GM21825 (cell line): ENCODE measurements around the gene ZNF189.
"Not testable (repeated sequence)": the region's sequence is repeated elsewhere in the genome, so short reads cannot be mapped to it uniquely, and the experiment has no call there.

Source experiments
- ATAC-seq: cut with Tn5 transposase; IDR thresholded peaks from one replicate; pipeline ENCODE4 v1.9.1; 2021; ENCODE audit warnings: mild to moderate bottlenecking, moderate library complexity; ENCODE audit not compliant: unreplicated experiment

The ZNF189 gene

GRCh38 chr9:101376111-101376848 is 22.4 kb upstream of the ZNF189 start:
- no peak for ATAC-seq

GRCh38 chr9:101380295-101380694 is 18.4 kb upstream of the ZNF189 start:
- no peak for ATAC-seq

- no peak for ATAC-seq
Measured at GRCh38 chr9:101381118-101381517, 17.5 kb upstream of the ZNF189 start.

GRCh38 chr9:101381833-101382342 is 16.8 kb upstream of the ZNF189 start:
- no peak for ATAC-seq

GRCh38 chr9:101383361-101383760 is 15.3 kb upstream of the ZNF189 start:
- no peak for ATAC-seq

- not testable (repeated sequence) for ATAC-seq
Measured at GRCh38 chr9:101384873-101385536, 13.6 kb upstream of the ZNF189 start, which contains the start of gene BAAT. BAAT (minus strand) TSS chr9:101385006; CDS start chr9:101371404, 13,602 bp downstream.

GRCh38 chr9:101387871-101388506 is 10.7 kb upstream of the ZNF189 start:
- ATAC-seq, result no peak

GRCh38 chr9:101388507-101388993 is 10.1 kb upstream of the ZNF189 start:
- ATAC-seq, result no peak

GRCh38 chr9:101393135-101393534 is 5.5 kb upstream of the ZNF189 start:
- ATAC-seq, result no peak

- no peak for ATAC-seq
Measured at GRCh38 chr9:101394687-101395086, 4.0 kb upstream of the ZNF189 start.

- ATAC-seq, result no peak
Measured at GRCh38 chr9:101397746-101398067, 944 bp upstream of the ZNF189 start.

- peak; percentile 9 for ATAC-seq
Measured at GRCh38 chr9:101398930-101399642, 435 bp downstream of the ZNF189 start.

GRCh38 chr9:101399643-101399970 is 956 bp downstream of the ZNF189 start:
- no peak for ATAC-seq

GRCh38 chr9:101400120-101400519 is 1.5 kb downstream of the ZNF189 start:
- no peak for ATAC-seq

- no peak for ATAC-seq
Measured at GRCh38 chr9:101403516-101404285, 5.0 kb downstream of the ZNF189 start.

- ATAC-seq, result no peak
Measured at GRCh38 chr9:101408374-101409078, 9.9 kb downstream of the ZNF189 start.

GRCh38 chr9:101409079-101409477 is 10.4 kb downstream of the ZNF189 start:
- ATAC-seq, result no peak

GRCh38 chr9:101414839-101415238 is 16.2 kb downstream of the ZNF189 start:
- ATAC-seq, result no peak

- ATAC-seq, result no peak
Measured at GRCh38 chr9:101415578-101415977, 16.9 kb downstream of the ZNF189 start.

- ATAC-seq, result no peak
Measured at GRCh38 chr9:101417389-101417788, 18.7 kb downstream of the ZNF189 start.
